Bone marrow (tissue), 2 donors: ENCODE results near the gene ZPBP.
A peak's percentile ranks its signal among the peaks of the same experiment; 100 is the strongest.

Experiments used
- DNase-seq, 2 donors: peaks; one replicate each; lab custom pipeline; 2025; lab: John Stamatoyannopoulos, UW

Gene ZPBP

GRCh38 chr7:50092579-50093491 is at the start of gene ZPBP:
Gene ZPBP, minus strand, starts transcription at chr7:50093246. Its CDS starts 52 bp downstream, at chr7:50093194.
- peak in 1 of 2 donors; percentile 28 for DNase-seq

- DNase-seq: peak in 1 of 2 donors; percentile 33
These were observed 49.5 kb upstream of the ZPBP start for GRCh38 chr7:50142425-50143017.

GRCh38 chr7:50141854-50142253 is 48.8 kb upstream of the ZPBP start:
- DNase-seq: no peak

GRCh38 chr7:50141131-50141530 is 48.1 kb upstream of the ZPBP start:
- no peak for DNase-seq

- no peak for DNase-seq
These were observed 47.6 kb upstream of the ZPBP start for GRCh38 chr7:50140688-50141087.

GRCh38 chr7:50138101-50138500 is 45.1 kb upstream of the ZPBP start:
- DNase-seq: no peak

- DNase-seq: no peak
These were observed 32.7 kb upstream of the ZPBP start for GRCh38 chr7:50125766-50126165.

GRCh38 chr7:50121286-50121685 is 28.2 kb upstream of the ZPBP start:
- peak in 1 of 2 donors; percentile 17 for DNase-seq

GRCh38 chr7:50119815-50120637 is 27.0 kb upstream of the ZPBP start:
- peak in 1 of 2 donors; percentile 12 for DNase-seq

- no peak for DNase-seq
These were observed 19.2 kb upstream of the ZPBP start for GRCh38 chr7:50112250-50112649.

- no peak for DNase-seq
These were observed 8.8 kb upstream of the ZPBP start for GRCh38 chr7:50101873-50102272.

GRCh38 chr7:50095634-50096033 is 2.6 kb upstream of the ZPBP start:
- no peak for DNase-seq

GRCh38 chr7:50088463-50089129 is 4.5 kb downstream of the ZPBP start:
- no peak for DNase-seq

- DNase-seq: no peak
These were observed 7.7 kb downstream of the ZPBP start for GRCh38 chr7:50085344-50085743.

- DNase-seq: no peak
These were observed 20.0 kb downstream of the ZPBP start for GRCh38 chr7:50073093-50073492.

GRCh38 chr7:50069613-50070012 is 23.4 kb downstream of the ZPBP start:
- peak in 1 of 2 donors; percentile 57 for DNase-seq

GRCh38 chr7:50068850-50069551 is 24.0 kb downstream of the ZPBP start:
- DNase-seq: peak in 1 of 2 donors; percentile 34

- no peak for DNase-seq
These were observed 25.0 kb downstream of the ZPBP start for GRCh38 chr7:50068026-50068425.

- no peak for DNase-seq
These were observed 30.1 kb downstream of the ZPBP start for GRCh38 chr7:50062951-50063350.

- DNase-seq: no peak
These were observed 36.9 kb downstream of the ZPBP start for GRCh38 chr7:50056131-50056530.

- DNase-seq: no peak
These were observed 45.3 kb downstream of the ZPBP start for GRCh38 chr7:50047716-50048115.
